ENCODE data around the gene SLC13A3.

Gene SLC13A3

GRCh38 chr20:46696791-46697279, 45.6 kb upstream of the SLC13A3 start:
- TF ChIP-seq ZBTB7A (IDR thresholded peaks at IDR 0.05; ENCODE audit: low read depth) (no peak), RAD21 (IDR thresholded peaks at IDR 0.05; ENCODE audit: low read depth) (no peak), YY1 (IDR thresholded peaks at IDR 0.05; ENCODE audit: low read depth) (no peak), TEAD4 (IDR thresholded peaks at IDR 0.05) (no peak), CEBPB (IDR thresholded peaks at IDR 0.05) (no peak), NFIC (IDR thresholded peaks at IDR 0.05) (no peak), TCF12 (IDR thresholded peaks at IDR 0.05; ENCODE audit: low read depth) (no peak)

- TF ChIP-seq TCF12 (IDR thresholded peaks at IDR 0.05; ENCODE audit: low read depth) (no peak), EGR1 (IDR thresholded peaks at IDR 0.05) (no peak), CEBPB (IDR thresholded peaks at IDR 0.05) (no peak), YY1 (IDR thresholded peaks at IDR 0.05; ENCODE audit: low read depth) (no peak), ZBTB7A (IDR thresholded peaks at IDR 0.05; ENCODE audit: low read depth) (no peak), TAF1 (IDR thresholded peaks at IDR 0.05; ENCODE audit: low read depth) (no peak), NFIC (IDR thresholded peaks at IDR 0.05) (no peak), FOXM1 (IDR thresholded peaks at IDR 0.05; ENCODE audit: borderline replicate concordance, low read depth) (no peak), CREB1 (IDR thresholded peaks at IDR 0.05; ENCODE audit: low read depth) (no peak), EP300 (IDR thresholded peaks at IDR 0.05; ENCODE audit: borderline replicate concordance) (no peak), MAX (IDR thresholded peaks at IDR 0.05) (no peak), REST (IDR thresholded peaks at IDR 0.05; ENCODE audit: low read depth) (no peak), TEAD4 (IDR thresholded peaks at IDR 0.05) (no peak), RAD21 (IDR thresholded peaks at IDR 0.05; ENCODE audit: low read depth) (no peak), USF1 (IDR thresholded peaks at IDR 0.05) (no peak)
These were observed 44.6 kb upstream of the SLC13A3 start for GRCh38 chr20:46695892-46696291.

GRCh38 chr20:46694484-46694883, 43.2 kb upstream of the SLC13A3 start:
- TF ChIP-seq USF1 (IDR thresholded peaks at IDR 0.05) (peak; percentile 84), ZBTB7A (IDR thresholded peaks at IDR 0.05; ENCODE audit: low read depth) (no peak), TAF1 (IDR thresholded peaks at IDR 0.05; ENCODE audit: low read depth) (no peak), YY1 (IDR thresholded peaks at IDR 0.05; ENCODE audit: low read depth) (no peak), CEBPB (IDR thresholded peaks at IDR 0.05) (no peak)

GRCh38 chr20:46691196-46691595, 39.9 kb upstream of the SLC13A3 start:
- TF ChIP-seq TEAD4 (IDR thresholded peaks at IDR 0.05), result no peak

GRCh38 chr20:46690219-46691106, 39.2 kb upstream of the SLC13A3 start:
- TF ChIP-seq NFIC (IDR thresholded peaks at IDR 0.05) (no peak), REST (IDR thresholded peaks at IDR 0.05; ENCODE audit: low read depth) (no peak), TAF1 (IDR thresholded peaks at IDR 0.05; ENCODE audit: low read depth) (no peak), EP300 (IDR thresholded peaks at IDR 0.05; ENCODE audit: borderline replicate concordance) (no peak), TCF12 (IDR thresholded peaks at IDR 0.05; ENCODE audit: low read depth) (no peak), EGR1 (IDR thresholded peaks at IDR 0.05) (no peak), CEBPB (IDR thresholded peaks at IDR 0.05) (no peak), TEAD4 (IDR thresholded peaks at IDR 0.05) (no peak), ZBTB7A (IDR thresholded peaks at IDR 0.05; ENCODE audit: low read depth) (no peak), FOXM1 (IDR thresholded peaks at IDR 0.05; ENCODE audit: borderline replicate concordance, low read depth) (no peak), RAD21 (IDR thresholded peaks at IDR 0.05; ENCODE audit: low read depth) (no peak), MAX (IDR thresholded peaks at IDR 0.05) (no peak), USF1 (IDR thresholded peaks at IDR 0.05) (no peak)

- TF ChIP-seq EGR1 (IDR thresholded peaks at IDR 0.05) (no peak), RAD21 (IDR thresholded peaks at IDR 0.05; ENCODE audit: low read depth) (no peak), CEBPB (IDR thresholded peaks at IDR 0.05) (no peak), EP300 (IDR thresholded peaks at IDR 0.05; ENCODE audit: borderline replicate concordance) (no peak), YY1 (IDR thresholded peaks at IDR 0.05; ENCODE audit: low read depth) (no peak), TEAD4 (IDR thresholded peaks at IDR 0.05) (no peak), CREB1 (IDR thresholded peaks at IDR 0.05; ENCODE audit: low read depth) (no peak), REST (IDR thresholded peaks at IDR 0.05; ENCODE audit: low read depth) (no peak), ZBTB7A (IDR thresholded peaks at IDR 0.05; ENCODE audit: low read depth) (no peak), NFIC (IDR thresholded peaks at IDR 0.05) (no peak), USF1 (IDR thresholded peaks at IDR 0.05) (no peak), TCF12 (IDR thresholded peaks at IDR 0.05; ENCODE audit: low read depth) (no peak), FOXM1 (IDR thresholded peaks at IDR 0.05; ENCODE audit: borderline replicate concordance, low read depth) (no peak), TAF1 (IDR thresholded peaks at IDR 0.05; ENCODE audit: low read depth) (no peak), MAX (IDR thresholded peaks at IDR 0.05) (no peak)
These were observed 38.5 kb upstream of the SLC13A3 start for GRCh38 chr20:46689754-46690085.

Data from Ishikawa (cell line).